ACC112 (cell line): Measurements from ENCODE around the gene ADISSP.
A peak's percentile ranks its signal among the peaks of the same experiment; 100 is the strongest.

ENCODE experiments used
- H2AFZ ChIP-seq: fragments of 200-600 bp; sonication (generic); one replicate; pipeline ENCODE4 v1.6.0; 2017; ENCODE audit warnings: antibody characterized with exemption, low read length; ENCODE audit not compliant: unreplicated experiment
- H3K27ac ChIP-seq: fragments of 200-600 bp; sonication (generic); 2 replicates; pipeline ENCODE4 v1.5.1; 2014; ENCODE audit warnings: low read depth, mild to moderate bottlenecking, antibody characterized with exemption, low read length, moderate library complexity
- H3K27me3 ChIP-seq: fragments of 200-600 bp; sonication (generic); 2 replicates; pipeline ENCODE4 v1.6.1; 2014; ENCODE audit warnings: mild to moderate bottlenecking, antibody characterized with exemption, low read length, moderate library complexity, mixed read lengths; ENCODE audit not compliant: insufficient read depth
- H3K36me3 ChIP-seq: fragments of 200-600 bp; sonication (generic); 2 replicates; pipeline ENCODE4 v1.6.1; 2016; ENCODE audit warnings: mild to moderate bottlenecking, antibody characterized with exemption, low read length, moderate library complexity, mixed read lengths; ENCODE audit not compliant: insufficient read depth
- H3K4me1 ChIP-seq: fragments of 200-600 bp; sonication (generic); one replicate; pipeline ENCODE4 v1.6.1; 2016; ENCODE audit warnings: low read length, mixed read lengths; ENCODE audit not compliant: insufficient read depth, unreplicated experiment, control insufficient read depth
- H3K4me3 ChIP-seq: fragments of 200-600 bp; sonication (generic); 2 replicates; pipeline ENCODE4 v1.5.1; 2014; ENCODE audit warnings: mild to moderate bottlenecking, low read depth, low read length
- H3K79me2 ChIP-seq: fragments of 200-600 bp; sonication (generic); one replicate; pipeline ENCODE4 v1.6.0; 2016; ENCODE audit warnings: low read length; ENCODE audit not compliant: control insufficient read depth, unreplicated experiment, insufficient read depth

Gene ADISSP

DNA sequence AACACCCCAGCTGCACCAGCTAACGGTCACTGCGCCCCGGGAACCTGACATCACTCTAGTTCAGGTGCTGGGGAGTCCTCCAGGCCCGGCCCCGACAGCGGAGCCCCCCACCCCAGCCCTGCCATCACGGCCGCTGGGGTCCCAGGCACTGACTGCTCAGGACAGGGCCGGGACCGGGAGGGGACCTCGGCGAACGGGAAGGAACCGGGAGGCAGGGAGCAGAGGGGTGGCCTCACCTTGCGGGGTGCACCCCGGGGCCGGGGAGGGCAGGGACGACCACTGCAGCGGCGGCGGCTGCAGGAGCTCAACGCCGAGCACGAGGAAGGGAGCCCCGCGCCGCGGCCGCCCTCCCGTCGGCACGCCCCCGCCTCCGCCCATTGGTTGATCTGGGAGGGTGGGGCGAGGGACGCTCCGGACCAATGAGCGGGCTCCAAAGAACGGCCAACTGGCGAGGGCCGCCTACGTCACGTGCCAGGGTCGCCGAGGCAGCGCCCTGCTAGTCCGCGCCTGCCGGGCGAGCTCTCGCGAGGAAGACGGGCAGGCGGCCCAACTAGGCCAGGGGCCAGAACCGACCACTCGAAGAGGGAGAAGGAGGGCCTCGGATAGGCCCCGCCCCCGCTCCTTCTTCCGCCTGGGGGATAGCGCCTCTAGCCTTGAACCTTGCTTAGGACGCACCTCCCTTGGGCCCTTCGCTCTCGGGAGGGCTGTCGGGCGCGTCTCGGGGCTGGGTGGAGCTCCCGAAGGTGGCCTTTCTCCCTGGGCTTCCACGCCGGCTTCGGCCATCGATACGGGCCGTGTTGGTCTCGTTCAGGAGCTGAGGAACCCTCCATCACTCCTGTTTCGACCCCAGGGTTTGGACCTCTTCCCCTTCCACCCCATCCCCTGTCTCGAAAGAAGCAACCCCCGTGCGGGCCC is at the start of gene ADISSP:
Gene ADISSP (minus strand): TSS at position 327 of the 915 bp plus-strand sequence. CDS start 7,653 bp downstream, outside the sequence.
- peaks cover 16% of the 10 kb centered on the region for H3K4me1 ChIP-seq
- H3K27ac ChIP-seq = peak within 1 kb of the TSS; percentile 68
- peak within 1 kb of the TSS; percentile 96 for H3K4me3 ChIP-seq
- no peaks in the 10 kb centered on the region for H3K27me3 ChIP-seq
- peaks cover 9% of the 10 kb centered on the region for H3K79me2 ChIP-seq
- peak within 1 kb of the TSS; percentile 80 for H2AFZ ChIP-seq
- no peaks in the 10 kb centered on the region for H3K36me3 ChIP-seq

DNA sequence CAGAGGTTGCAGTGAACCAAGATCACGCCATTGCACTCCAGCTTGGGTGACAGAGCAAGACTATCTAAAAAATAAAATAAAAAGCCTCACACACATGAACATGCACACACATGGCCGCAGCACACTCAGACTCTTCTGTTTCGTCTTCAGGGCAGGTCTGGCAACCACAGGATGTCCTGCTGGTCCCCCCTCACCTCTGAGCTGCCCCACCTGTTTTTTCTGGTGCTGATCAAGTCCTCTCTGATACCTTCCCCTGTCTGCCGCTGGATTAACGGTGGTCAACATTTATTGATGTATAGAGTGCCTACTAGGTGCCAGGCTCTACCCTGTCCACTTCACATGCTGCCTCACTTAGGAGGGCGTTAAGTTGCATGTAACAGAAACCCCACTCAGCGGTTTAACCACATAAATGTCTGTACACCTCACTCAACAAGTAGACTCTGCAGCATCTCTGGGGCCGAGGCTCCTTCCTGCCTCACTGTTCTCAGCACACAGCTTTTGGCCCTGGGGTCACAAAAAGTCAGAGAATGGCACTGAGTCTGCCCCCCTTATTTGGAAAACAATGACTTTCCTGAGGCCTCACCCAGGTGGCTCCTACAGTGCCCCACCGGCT is 48.3 kb upstream of the ADISSP start:
- no peak overlapping the region for H2AFZ ChIP-seq
- no peaks in the 10 kb centered on the region for H3K36me3 ChIP-seq
- H3K4me3 ChIP-seq = no peak overlapping the region
- no peaks in the 10 kb centered on the region for H3K27me3 ChIP-seq
- no peaks in the 10 kb centered on the region for H3K79me2 ChIP-seq
- H3K27ac ChIP-seq = no peak overlapping the region
- H3K4me1 ChIP-seq = peaks cover 38% of the 10 kb centered on the region

DNA sequence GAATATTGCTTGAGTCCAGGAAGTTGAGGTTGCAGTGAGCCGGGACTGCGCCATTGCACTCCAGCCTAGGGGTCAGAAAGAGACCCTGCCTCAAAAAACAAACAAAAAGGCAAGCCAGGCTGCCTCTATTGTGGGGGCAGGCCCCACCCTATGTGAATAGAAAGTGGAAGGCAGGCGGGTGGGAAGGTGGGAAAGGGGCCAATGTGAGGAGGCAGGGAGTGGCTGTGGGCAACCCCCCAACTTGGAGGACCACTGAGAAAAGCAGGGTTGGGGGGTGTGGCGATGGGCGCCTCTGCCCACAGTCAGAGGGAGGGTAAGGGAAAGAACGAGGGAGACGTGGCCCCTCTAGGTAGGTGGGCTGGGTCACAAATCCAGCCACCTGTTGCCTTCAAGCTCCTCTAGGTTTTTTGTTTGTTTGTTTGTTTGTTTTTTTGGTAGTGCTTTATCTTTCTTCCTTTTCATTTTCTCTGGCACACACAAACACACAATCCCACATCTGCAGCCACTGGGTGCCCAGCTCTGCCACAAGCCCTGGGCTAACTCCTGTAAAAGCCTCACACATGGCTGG is 47.5 kb upstream of the ADISSP start:
- Histone ChIP-seq H3K4me1 (peaks cover 45% of the 10 kb centered on the region), H3K79me2 (peaks cover 7% of the 10 kb centered on the region), H2AFZ (no peak overlapping the region), H3K27me3 (no peaks in the 10 kb centered on the region), H3K27ac (no peak overlapping the region), H3K36me3 (no peaks in the 10 kb centered on the region), H3K4me3 (no peak overlapping the region)

DNA sequence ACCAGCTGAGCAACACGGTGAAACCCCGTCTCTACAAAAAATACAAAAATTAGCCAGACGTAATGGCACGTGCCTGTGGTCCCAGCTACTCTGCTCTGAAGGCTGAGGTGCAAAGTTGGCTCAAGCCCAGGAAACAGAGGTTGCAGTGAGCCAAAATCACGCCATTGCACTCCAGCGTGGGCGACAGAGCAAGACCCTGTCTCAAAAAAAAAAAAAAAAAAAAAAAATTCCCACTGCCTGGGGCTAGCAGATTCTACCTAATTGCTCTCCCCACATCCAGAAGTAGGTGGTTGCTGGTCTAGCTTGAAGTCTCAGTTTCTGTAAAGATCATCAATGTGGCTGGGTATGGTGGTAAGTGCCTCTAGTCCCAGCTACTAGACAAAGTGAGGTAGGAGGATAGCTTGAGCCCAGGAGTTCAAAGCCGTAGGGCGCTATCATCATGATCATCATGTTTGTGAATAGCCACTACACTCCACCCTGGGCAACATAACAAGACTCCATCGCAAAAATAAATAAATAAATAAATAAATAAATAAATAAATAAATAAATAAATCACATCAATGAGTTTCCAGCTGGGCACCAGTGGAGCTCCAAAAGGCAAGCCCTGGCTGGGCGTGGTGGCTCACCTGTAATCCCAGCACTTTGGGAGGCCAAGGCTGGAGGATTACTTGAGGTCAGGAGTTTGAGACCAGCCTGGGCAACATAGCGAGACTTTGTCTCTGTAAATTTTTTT is 46.5 kb upstream of the ADISSP start:
- Histone ChIP-seq H3K36me3 (no peaks in the 10 kb centered on the region), H3K4me1 (peaks cover 41% of the 10 kb centered on the region), H2AFZ (no peak overlapping the region), H3K79me2 (peaks cover 8% of the 10 kb centered on the region), H3K27me3 (no peaks in the 10 kb centered on the region), H3K27ac (no peak overlapping the region), H3K4me3 (no peak overlapping the region)

DNA sequence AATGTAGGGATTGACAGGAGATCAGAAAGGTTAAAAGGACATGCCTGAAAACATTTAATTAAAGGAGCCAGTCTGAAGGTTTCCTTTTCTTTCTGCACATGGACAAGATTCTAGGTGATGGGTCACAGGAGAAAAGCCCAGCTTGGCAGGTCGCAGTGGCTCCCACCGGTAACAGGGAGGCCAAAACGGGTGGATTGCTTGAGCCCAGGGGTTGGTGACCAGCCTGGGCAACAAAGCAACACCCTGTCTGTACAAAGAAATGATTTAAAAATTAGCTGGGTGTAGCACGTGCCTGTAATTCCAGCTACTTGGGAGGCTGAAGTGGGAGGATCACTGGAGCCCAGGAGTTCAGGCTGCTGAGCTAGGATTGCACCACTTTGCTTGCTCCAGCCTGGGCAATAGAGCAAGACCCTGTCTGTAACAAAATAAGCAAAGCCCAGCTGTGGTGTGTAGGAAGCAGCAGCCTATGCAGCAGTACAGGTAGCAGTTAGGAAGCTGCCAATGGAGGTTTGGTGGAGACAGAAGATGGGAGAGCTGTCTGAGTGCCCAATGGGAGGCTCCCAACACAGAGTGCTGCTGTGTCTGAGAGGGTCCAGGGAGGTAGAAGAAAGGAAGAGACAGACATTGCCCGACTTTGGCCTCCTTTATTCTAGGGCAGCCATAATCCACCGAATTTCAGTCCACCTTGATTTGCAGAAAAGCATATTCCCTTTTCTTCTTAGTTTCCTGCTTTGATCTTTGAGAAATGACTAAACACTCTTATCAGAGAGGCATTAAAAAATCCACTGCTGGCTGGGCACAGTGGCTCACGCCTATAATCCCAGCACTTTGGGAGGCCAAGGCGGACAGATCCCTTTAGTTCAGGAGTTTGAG is 45.7 kb upstream of the ADISSP start:
- peak overlapping the region; percentile 19 for H3K27ac ChIP-seq

DNA sequence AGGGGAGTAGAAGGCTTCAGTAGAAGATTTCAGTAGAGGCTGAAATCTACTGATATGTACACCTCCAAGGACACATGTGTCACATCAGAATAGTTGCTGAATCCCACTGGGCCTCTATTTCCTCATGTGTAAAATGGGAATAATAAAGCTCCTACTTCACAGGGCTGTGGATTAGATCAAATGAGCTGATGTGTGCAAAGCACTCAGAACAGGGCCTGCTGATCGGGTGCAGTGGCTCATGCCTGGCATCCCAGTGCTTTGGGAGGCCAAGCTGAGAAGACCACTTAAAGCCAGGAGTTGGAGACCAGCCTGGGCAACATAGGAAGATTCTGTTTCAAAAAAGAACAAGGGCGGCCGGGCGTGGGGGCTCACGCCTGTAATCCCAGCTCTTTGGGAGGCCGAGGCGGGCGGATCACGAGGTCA is 44.7 kb upstream of the ADISSP start:
- peak overlapping the region; percentile 99 for H3K27ac ChIP-seq
- H3K4me3 ChIP-seq = peak overlapping the region; percentile 8; the same call in 1 of the 2 replicates

More for the DNA sequence above, 45.7 kb upstream of the ADISSP start:
- no peaks in the 10 kb centered on the region for H3K27me3 ChIP-seq
- H2AFZ ChIP-seq = no peak overlapping the region
- H3K4me1 ChIP-seq = peaks cover 39% of the 10 kb centered on the region
- H3K79me2 ChIP-seq = peaks cover 8% of the 10 kb centered on the region
- no peaks in the 10 kb centered on the region for H3K36me3 ChIP-seq
- no peak overlapping the region for H3K4me3 ChIP-seq

DNA sequence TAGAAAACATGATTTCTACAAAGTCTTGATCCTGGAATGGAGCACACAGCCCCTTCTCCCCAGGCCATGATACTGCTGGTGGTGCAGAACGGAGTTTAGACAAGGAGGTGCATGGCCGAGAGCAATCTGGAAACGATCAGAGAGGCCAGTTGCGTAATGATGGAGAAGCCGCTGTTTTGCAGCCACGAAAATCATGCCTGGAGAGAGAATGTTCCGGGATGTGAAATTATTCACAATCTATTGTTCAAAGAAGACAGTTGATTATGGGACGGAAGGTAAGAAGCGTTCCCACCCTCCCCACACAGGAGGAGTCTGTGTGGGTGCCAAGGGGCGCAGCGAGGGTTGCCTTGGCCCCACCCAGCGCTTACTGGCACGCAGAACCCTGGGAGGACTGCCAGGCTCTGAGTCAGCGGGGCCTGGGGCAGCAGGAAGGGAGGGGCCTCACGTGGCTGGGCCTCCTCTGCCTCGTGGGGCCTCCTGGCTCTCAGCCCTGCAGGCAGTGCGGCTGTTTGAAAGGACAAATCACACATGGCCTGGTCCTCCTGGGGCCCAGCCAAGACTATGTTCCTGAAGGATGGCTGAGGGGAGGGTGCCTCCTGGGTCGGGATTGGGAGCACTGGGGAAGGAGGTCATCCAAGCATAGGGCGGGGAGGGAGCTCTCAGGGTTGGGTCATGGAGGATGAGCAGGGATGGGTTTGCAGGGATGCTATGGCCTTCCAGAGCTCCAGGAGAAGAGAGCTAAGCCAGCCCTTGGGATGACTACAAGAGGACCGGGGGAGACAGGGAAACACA is 44.1 kb upstream of the ADISSP start:
- Histone ChIP-seq H3K27me3 (no peaks in the 10 kb centered on the region), H3K4me1 (peaks cover 52% of the 10 kb centered on the region), H2AFZ (no peak overlapping the region), H3K4me3 (peak overlapping the region; percentile 77), H3K27ac (peak overlapping the region; percentile 99), H3K79me2 (peaks cover 8% of the 10 kb centered on the region), H3K36me3 (no peaks in the 10 kb centered on the region)

More for the DNA sequence above, 44.7 kb upstream of the ADISSP start:
- Histone ChIP-seq H2AFZ (no peak overlapping the region), H3K27me3 (no peaks in the 10 kb centered on the region), H3K79me2 (peaks cover 8% of the 10 kb centered on the region), H3K4me1 (peaks cover 46% of the 10 kb centered on the region), H3K36me3 (no peaks in the 10 kb centered on the region)

DNA sequence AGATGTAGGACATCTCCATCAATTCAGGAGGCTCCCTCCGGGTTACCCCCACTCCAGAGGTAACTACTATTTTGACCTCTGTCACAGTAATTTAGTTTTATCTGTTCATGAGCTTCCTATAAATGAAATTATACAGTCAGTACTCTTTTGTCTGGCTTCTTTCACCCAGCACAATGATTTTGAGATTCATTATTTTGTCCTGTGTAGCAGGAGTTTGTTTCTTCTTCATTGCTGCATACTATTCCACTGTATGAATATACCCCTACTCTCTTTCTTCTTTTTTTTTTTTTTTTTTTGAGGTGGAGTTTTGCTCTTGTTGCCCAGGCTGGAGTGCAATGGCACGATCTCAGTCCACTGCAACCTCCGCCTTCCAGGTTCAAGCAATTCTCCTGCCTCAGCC is 41.0 kb upstream of the ADISSP start:
- peaks cover 8% of the 10 kb centered on the region for H3K79me2 ChIP-seq
- H3K4me1 ChIP-seq = peaks cover 77% of the 10 kb centered on the region
- no peaks in the 10 kb centered on the region for H3K27me3 ChIP-seq
- no peak overlapping the region for H3K4me3 ChIP-seq
- H3K27ac ChIP-seq = peak overlapping the region; percentile 97
- no peak overlapping the region for H2AFZ ChIP-seq
- H3K36me3 ChIP-seq = peaks cover 11% of the 10 kb centered on the region

DNA sequence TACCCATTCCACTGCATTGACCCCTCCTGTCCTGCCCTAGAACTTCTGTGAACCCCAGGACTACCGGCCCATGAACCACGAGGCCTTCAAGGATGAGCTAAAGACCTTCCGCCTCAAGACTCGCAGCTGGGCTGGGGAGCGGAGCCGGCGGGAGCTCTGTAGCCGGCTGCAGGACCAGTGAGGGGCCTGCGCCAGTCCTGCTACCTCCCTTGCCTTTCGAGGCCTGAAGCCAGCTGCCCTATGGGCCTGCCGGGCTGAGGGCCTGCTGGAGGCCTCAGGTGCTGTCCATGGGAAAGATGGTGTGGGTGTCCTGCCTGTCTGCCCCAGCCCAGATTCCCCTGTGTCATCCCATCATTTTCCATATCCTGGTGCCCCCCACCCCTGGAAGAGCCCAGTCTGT is 37.2 kb upstream of the ADISSP start:
- peaks cover 41% of the 10 kb centered on the region for H3K36me3 ChIP-seq
- no peak overlapping the region for H3K4me3 ChIP-seq
- peak overlapping the region; percentile 97 for H3K27ac ChIP-seq
- peaks cover 47% of the 10 kb centered on the region for H3K4me1 ChIP-seq
- peaks cover 20% of the 10 kb centered on the region for H3K79me2 ChIP-seq
- H2AFZ ChIP-seq = no peak overlapping the region
- no peaks in the 10 kb centered on the region for H3K27me3 ChIP-seq
